ENCODE data around the gene CLCN1.

DNA sequence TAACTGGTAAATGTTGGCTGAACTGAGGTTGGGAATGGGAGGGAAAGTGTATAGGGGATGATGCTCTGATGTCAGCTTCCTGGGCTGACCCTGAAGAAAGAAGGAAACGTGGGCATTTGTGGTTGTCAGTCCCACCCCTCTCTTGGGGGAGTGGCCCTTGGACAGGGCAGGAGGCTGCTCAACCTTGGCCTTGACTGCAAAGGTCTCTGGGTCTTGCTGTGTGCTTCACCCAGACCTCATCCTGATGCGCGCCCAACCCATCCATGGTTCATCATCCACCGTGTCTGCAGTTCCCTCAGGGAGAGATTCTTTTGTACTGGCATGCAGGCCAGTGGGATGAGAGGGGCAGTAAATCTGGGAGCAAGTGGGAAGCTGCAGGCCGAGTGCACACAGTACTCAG lies 60.5 kb downstream of the CLCN1 start:
- TF ChIP-seq, protein P1, sequence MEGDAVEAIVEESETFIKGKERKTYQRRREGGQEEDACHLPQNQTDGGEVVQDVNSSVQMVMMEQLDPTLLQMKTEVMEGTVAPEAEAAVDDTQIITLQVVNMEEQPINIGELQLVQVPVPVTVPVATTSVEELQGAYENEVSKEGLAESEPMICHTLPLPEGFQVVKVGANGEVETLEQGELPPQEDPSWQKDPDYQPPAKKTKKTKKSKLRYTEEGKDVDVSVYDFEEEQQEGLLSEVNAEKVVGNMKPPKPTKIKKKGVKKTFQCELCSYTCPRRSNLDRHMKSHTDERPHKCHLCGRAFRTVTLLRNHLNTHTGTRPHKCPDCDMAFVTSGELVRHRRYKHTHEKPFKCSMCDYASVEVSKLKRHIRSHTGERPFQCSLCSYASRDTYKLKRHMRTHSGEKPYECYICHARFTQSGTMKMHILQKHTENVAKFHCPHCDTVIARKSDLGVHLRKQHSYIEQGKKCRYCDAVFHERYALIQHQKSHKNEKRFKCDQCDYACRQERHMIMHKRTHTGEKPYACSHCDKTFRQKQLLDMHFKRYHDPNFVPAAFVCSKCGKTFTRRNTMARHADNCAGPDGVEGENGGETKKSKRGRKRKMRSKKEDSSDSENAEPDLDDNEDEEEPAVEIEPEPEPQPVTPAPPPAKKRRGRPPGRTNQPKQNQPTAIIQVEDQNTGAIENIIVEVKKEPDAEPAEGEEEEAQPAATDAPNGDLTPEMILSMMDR (conservative IDR thresholded peaks at IDR 0.05; ENCODE audit: low read length) = no peak
- TF ChIP-seq EZH2phosphoT487 (IDR thresholded peaks at IDR 0.05; ENCODE audit: borderline replicate concordance) = no peak
